Measurements from ENCODE around the gene OPCML.

OPCML gene

DNA sequence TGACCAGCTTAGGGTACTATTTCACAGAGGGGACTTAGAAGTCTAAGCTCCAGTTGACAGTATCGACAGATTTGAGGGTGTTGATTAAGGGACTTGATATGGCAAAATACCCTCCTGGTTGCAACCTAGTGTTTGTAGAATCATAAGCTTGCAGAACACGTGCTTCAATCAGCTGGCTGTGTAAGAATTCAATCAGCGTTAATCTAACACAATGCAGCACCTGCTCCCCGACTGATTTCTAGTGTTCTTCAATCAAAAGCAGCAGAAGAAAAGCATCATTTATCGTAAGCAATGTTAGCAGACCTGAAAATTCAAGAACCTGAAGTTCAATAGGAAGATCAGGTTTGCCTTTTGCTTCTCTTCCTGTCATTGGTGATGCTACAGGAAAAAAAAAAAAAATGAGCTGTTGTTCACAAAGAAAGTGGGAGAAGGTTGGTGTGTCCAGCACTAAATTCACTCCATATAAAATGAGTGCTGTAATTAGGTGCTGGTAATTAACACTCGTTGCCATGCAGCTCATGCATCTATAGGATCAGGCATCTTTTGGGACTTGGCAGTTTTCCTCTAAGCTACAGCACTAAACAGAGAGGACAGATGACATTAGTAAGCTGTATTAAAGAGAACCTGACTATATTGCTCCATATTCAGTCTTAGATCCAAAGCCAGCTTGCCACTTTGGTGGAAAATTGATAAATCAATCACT lies 840.3 kb downstream of the OPCML start:
- no peak for DNase-seq

DNA sequence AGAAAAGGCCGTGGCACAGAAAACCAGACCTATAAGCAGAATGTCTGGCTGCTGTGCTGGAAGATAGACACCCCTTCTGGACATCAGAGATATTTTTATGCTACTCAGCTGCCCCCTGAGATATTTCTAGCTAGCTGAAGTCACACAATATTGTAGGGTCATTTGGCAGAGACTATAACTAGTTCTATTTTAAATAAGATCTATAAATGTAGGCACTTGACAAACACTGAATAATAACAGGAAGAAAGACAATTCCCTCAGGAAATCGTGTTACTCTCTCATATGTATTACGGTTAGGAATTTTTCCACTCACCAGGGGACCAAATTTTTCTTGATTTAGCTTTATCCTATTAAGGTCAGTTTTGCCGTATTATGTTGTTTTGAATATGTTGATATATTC lies 845.4 kb downstream of the OPCML start:
- DNase-seq = no peak

DNA sequence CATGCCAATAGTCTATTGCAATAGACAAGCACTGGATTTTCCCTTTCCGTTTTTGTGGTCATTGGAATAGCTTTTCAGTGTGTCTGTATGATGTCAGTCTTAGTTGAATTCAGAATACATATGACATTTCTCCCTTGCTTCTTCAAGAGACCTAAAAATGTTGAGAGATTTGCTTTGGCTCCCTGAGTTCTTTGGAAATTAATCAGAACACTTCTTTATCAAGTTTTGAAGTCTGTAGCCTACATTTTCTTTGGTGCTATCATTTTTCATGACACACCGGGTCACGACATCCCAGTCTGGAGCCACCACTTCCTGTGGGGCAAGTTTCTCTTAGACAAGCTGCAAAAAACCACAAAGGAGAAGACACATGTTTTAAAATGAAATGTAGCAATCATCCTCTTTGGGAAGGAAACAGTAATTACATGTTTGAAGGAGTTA lies 847.1 kb downstream of the OPCML start:
- no peak for DNase-seq

DNA sequence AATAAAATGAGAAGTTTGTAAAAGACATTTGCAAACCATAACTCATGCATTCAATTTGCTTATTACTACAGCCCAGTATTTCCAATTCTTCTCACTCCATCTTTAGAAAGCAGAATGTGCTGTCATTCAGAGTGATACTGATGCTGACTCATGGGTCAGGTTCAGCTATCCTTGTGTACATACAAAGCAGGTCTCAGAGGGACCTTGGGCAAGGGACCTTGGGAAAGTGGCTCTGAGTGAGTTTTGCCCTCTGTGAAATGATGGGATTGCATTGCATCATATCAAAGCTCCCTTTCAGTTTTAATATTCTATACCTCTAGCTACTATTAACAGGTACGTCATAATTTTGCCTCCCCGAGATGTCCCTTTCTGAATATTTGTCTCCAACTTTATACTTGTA lies 848.7 kb downstream of the OPCML start:
- no peak for DNase-seq

DNA sequence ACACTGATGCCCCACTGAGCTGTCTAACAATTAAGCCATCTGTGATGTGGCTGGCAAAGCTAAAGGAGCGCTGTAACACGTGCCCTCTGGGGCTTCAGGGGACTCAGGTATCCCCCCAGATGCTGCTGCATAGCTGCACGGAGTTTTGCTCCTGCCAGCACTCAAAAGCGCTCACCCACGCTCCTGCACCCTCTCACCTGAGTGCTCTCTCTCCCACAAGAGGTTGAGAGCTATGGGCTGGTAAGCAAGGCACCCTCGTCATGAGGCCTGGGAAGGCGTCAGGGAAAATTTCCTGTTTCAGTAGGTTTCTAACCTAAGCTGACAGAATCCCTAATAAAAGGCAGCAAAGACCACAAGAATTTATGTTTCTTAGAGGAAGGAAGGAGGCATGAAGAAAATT lies 850.3 kb downstream of the OPCML start:
- no peak for DNase-seq

DNA sequence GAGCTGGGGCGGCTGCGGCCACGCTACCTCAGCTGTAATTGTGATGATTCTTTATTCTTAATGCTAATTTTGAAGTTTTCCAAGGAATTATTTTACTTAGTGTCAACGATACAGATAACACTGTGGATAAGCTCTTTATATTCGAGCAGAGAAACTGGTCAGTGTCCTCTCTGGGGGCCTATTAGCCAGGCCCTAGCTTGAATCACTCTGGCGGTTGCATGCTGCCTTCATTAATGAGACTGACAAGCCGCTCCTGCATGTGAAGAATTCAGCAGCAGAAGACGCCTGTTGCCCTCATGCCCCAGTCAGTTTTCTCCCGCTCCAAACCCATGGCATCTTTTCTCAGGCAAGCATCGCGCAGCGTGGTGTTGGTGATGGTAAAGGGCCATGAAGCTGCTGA lies 851.7 kb downstream of the OPCML start:
- DNase-seq = no peak

DNA sequence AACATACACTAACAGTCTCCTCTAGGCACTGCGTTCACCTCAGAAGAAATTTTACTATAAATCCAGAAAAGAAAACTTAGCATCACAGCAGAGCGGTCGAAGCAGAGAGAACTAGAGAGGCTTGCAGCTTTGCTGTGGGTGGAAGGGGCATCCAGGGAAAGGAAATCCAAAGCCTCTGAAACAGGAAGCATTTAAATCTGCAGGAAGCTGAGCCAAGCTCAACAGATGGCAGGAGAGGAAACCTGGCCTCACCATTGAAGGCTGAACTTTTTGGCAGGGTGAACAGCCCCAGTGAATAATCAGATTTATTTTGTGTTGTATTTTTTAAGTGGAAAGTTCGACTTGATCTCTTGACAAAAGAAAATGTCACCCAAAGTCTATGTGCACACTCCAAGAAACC lies 858.1 kb downstream of the OPCML start:
- no peak for DNase-seq

DNA sequence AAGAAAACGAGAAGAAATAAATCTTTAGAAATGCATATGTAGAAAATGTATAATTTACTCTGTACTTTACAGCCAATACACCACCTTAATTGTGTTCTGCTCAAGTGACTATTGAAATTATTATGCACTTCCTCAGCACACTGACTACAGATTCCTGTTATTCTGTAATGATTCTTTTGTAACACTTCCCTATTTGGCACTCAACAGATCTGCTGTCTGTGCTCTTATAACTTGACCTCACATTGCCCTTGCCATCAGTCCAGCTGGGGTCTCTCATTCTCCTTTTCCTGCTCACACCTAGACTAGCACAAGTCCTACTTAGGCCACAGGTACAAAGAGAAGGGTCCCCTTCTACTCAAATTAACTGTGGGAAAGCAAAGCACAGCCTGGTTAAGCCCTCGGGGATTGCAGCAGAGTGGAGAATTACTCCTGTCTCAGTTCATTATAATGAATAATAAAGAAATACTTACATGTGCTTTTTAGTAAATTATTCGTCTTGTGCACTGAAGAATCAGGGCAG lies 860.4 kb downstream of the OPCML start:
- DNase-seq = no peak

DNA sequence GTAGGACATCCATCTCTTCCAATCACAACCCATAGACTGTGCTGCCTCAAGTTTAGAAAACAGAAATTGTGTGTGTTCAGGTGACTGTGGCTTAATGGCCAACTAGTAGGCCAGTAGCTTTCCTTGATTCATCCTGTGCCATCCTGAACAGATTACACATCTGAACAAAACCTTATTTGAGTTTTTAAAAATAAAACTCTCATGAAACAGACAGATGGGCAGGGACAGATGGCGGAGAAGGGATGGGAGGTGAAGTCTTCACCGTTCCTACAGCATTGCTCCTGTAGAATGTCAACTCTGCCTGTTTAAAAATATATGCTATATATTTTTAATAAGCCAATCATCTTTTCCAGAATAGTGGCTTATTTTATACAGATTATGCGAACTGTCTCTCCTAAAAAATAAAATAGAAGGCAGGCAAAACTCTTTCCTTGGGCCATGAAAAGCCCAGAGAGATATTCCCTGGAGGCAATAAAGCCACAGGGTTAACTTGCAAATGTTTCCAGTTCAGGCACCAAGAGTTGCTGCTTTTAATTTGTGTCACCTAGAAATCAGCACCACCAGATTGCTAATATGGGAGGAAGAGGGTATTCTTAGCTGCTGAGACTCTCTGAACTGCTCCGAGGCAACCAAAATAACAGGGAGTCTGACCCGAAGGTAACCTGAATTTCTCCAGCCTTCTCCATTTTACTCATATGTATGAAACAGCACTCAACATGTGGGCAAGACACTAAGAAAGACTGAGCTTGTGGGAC lies 861.2 kb downstream of the OPCML start:
- no peak for DNase-seq

DNA sequence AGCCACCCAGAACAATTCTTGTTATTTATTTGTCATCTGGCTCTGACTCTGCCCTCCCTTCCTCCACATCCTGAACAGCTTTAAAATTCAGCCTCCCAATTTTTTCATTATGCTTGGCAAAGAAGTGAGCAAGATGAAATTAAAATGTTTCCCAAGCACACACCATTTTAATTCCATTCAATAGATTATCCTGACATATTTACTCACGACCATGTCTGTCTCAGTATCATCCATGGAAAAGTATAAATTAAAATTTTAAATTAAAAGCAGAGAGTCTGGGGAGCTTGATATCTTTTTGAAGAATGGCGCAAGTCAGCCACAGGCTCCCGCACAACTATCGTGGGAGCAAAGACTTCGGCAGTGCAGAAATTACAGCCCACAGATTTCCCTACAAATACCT lies 862.4 kb downstream of the OPCML start:
- no peak for DNase-seq

DNA sequence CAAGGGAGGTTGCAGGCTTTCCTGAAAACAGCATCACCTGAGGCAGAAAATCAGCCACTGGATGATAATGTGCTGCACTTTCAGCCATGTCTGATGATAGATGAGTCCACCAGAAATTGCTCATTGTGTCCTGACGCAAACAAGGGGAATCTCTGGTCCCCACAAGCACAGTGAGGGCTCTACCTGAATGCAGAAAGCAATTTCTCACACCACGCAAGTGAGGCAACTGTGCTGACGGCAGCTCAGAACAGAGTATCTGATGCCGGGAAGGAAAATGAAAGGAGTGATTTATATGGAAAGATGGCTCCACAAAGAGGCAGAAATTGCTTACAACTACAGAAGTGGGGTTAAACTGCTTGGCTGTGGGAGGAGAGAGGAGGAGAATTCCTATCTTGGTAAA lies 867.1 kb downstream of the OPCML start:
- no peak for DNase-seq

DNA sequence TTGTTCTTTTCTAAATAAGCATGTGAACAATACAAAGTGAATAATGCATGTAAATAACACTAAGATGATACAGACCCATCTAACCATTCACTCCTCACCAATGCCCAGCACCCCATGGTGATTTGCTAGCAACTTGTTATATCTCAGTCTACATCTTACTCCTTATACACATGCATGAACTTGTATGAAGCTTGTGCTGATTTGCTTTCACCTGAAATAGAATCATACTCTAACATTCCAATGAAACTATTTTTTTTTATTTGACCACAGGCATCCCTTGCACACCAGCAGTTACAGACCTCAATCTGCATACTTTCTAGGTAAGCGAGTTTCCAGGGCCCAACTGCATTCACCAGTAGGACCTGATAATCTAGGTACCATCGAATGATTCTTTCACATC lies 873.6 kb downstream of the OPCML start:
- DNase-seq = no peak

DNA sequence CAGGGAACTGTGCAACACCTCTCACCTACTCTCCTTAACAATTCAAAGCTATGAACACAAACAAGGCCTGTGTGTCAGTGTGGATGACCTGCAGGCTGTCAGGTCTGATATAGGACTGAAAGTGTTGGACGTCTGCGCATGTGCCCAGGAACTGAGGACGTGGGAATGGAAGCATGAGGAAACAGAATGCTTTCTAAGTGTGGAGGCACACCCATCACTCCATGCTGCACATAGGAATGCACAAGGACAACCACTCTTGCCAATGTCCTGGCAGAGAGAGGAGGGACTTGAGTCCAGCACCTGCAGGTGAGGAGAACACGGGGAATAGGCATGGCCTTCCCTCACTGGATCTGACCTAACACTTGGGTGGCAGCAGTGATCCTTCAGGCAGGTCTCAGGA lies 874.3 kb downstream of the OPCML start:
- no peak for DNase-seq

DNA sequence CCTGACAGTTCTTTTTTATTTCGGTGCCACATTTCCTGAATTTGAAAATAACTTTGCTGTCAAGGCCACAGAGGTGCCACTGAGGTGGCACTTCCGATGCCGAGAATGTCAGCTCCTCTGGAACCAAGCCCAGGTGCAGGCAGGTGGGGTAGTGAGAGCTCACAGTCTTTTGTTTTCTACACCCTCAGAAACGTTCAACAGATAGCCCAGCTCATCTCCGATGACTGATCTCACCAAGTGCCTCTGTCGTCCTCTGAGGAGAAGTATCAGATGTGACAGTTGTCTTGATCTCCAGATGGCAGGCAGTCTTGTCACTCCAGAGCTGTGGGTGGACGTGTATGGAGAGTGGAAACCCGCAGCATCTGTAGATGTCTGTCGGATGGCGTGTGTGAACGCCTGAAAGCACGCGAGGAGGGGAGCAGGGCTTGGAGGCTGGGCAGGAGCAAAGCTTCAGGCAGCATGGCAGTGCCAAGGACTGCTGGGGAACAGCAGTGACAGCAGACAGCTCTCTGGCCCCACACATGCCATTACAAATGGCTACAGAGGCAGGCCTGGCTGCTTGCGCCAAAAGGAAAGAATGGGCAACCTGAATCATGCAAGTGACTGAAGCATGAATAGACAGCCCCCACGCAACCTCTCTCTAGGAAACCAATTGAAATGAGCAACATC lies 877.0 kb downstream of the OPCML start:
- no peak for DNase-seq

DNA sequence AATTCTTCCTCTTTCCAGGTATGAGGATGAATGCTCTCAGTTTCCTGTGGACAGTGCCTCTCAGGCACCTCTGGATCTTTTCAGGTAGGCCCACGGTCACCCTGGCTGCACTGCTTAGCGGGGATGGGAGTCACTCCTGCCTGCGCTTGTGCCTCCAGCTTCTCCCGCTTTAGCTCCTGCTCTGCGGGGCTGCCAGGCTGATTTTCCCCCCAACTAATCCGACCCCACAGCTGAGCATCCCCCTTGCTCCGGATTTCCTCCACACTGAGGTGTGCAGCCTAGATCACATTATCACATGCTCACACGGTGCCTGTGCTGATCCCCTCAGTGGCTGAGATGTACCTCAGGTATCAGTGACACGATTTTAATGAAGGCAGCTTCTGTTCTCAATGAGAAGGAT lies 879.1 kb downstream of the OPCML start:
- DNase-seq = no peak

DNA sequence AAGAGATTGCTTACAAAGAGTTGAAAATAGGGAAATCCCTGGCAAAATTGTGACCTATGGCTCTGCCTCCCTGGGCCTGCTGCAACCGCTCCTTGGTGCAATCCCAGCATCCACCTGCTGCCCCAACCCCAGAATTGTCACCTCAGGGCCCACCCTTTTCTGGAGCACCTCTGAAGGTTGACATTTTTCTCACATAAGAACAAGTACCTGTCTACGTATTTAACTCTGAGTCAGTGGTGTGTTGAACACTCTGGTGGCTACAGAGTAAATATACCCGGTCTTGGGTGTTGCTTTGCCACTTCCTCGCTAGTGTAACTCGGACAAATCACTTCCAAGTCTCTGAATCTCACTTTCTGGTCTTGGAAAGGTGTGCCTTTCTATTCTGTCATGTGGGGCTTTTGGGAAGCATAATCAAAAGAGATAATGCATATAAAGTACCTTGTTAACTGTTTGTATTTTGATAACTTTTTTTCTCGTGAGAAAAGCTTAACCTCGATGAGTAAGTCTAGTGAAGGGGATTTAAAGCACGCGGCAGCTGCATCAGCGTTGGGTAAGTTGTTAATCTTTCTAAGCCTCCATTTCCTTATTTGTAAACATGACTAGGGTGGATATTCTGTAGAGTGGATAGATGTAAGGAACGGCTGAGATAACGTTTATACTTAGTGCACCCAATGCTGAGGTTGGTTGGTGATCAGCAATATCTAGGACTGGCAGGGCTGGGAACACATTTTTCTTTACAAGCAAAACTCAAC lies 881.2 kb downstream of the OPCML start:
- DNase-seq = no peak

DNA sequence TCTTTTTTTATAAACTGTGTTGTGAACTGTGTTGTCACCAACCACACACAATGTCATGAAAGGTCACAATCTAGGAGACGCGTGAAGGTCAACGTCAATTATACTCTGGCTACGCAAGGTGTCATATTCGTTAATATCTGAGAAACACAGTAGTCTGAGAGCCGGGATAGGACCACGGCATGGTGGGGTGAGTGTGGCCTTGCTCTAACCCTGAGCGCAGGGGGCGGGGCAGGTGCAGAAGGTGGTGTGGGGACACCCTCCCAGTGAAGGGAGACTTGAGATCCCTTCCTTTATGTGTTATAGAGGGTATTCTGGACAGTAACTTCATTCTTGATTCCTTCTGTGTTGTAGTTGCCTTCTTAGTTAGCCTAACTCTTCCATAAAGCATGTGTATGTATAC lies 883.0 kb downstream of the OPCML start:
- DNase-seq = no peak

DNA sequence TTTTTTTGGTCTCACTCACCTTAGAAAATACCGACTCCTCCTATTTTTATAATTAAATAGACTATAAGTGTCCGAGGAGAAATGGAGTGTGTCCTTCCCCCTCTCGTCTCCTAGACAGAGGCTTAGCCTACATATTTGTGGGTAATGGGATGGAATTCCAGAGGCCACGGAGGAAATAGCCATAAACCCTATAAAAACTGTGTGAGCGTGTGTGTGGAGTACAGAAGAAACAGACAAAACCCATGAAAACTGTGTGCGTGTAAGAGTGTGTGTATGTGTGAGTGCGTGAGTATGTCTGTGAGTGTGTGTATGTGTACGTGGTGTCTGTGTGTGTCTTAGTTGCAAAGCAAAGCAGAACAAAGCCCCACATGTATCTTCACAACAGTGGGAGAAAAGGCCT lies 883.5 kb downstream of the OPCML start:
- no peak for DNase-seq

DNA sequence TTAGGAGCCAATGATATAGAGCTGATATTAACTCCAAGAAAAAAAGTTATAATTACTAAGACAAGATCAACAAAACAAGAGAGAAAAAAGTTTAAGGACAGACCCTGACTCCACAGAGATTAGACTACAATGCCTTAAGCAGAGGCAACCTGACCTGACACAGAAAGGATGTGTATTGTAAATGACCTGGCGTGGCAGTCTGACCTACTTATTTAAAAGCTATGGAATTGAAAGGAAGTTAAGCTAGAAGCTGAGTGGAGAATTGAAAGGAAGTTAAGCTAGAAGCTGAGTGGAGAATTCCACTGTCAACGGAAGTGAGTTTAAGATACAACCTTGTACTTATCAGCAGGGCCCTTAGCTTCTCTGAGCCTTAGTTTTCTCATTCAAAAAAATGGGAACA lies 885.4 kb downstream of the OPCML start:
- DNase-seq = no peak

DNA sequence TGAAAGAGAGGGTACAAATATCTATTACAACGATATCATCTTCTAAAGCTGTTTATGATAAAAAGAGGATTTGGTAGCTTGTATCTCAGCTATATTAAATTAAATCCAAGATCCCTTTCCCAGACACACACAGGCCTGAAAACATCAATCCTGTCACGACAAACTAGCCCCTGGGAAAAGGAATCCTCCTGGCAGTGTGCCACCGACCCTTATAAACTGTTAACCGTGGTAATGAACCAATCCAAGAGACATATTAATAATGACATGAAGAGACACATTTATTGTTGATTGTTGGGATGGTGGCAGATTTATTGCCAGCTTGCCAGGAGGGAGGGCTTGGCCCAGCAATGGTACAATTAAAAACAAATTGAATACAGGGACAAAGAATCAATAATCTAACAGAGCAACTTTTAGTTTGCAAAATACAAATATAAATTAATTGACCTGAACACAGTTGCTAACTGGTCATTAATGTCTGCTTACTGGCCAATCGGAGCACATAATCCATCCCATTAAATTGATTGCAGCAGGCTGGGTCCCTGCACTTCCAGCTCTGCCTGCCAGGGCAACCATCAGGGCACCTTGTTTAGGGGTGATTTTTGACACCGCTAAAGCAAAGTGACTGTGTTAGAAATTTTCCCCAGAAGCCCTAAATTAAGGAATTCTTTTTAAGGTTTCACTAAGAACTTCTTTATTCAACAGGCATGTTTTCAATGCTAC lies 887.6 kb downstream of the OPCML start:
- DNase-seq = no peak

DNA sequence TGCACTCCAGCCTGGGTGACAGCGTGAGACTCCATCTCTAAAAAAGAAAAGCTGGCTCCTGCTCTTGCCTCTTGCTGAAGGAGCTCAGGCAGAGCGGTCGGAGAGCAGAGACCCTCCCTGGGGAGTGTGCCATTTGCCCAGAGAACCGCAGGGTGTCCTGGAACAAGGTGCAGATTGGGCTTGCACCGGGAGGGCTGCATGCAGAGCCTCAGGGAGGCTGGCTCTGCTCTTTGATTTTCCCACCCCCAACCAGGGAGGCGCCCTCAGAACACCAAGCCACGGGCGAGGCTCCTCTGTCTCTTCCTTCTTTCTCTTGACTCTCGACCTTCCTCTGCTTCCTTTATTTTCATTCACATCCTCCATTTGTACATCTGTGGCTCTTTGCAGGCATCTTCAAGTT lies 889.1 kb downstream of the OPCML start:
- DNase-seq = no peak

DNA sequence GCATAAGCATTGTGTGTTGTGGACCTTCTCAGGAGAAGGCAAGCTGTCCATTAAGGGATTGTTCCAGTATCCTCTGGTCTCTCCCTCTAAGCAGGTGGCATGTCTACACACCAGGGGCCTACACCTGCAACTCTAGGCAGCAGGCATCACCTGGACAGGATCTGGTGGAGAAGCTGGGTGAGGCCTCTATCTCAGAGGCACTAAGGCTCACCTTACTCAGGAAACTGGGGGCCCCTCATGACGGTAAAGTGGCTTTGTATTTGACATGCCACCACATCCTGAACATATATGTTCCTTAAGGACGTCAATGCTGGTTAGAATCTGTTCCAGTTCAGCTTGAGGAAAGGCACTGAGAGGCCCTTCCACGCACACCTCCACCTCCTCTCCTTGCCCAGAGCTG lies 891.3 kb downstream of the OPCML start:
- no peak for DNase-seq

DNA sequence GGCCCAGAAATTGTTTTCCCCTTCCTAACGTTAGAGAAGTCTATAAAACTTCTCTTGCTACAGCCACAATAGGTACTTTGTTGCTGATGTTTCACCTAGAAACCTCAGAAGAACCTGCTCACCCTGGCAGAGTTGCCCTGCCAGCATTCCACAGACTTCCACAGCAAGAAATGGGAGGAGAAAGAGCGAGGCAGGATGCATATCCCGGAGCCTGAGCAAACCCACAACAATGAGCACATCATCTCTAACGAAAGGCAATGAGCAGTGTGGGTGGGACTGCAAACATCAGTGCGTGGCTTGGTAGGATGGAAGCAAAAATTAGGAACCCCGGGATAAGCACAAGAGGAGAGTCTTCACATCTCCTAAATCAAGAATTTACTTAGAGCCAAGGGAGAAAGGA lies 892.3 kb downstream of the OPCML start:
- DNase-seq = no peak

All from bone marrow (tissue), 2 donors.